GM19099 (cell line): ENCODE results near the gene NMBR.

Source experiments
- POLR2A ChIP-seq: IDR thresholded peaks from 3 replicates; pipeline ENCODE4 v1.6.1; 2011; ENCODE audit warnings: low read depth; ENCODE audit not compliant: insufficient read length; ENCODE audit errors: extremely low read depth

NMBR gene

DNA sequence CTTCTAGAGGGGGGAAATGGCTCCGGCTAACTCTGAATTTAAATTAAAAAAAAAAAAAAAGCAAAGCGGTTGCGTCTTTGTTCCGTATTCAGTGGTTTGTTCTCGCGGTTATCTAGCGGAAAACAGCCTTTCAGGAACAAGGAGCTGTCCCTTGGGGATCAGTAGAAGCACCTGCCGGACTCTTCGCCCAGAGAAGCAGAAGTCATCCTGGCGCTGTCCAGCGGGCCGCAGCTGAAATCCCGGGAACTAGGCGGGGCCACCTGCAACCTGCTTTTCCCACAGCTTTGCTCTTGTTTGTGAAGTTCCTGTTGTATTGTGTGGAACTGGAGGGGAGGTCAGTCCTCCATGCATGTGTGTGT lies 58.1 kb downstream of the NMBR start:
- no peak for TF ChIP-seq POLR2A

DNA sequence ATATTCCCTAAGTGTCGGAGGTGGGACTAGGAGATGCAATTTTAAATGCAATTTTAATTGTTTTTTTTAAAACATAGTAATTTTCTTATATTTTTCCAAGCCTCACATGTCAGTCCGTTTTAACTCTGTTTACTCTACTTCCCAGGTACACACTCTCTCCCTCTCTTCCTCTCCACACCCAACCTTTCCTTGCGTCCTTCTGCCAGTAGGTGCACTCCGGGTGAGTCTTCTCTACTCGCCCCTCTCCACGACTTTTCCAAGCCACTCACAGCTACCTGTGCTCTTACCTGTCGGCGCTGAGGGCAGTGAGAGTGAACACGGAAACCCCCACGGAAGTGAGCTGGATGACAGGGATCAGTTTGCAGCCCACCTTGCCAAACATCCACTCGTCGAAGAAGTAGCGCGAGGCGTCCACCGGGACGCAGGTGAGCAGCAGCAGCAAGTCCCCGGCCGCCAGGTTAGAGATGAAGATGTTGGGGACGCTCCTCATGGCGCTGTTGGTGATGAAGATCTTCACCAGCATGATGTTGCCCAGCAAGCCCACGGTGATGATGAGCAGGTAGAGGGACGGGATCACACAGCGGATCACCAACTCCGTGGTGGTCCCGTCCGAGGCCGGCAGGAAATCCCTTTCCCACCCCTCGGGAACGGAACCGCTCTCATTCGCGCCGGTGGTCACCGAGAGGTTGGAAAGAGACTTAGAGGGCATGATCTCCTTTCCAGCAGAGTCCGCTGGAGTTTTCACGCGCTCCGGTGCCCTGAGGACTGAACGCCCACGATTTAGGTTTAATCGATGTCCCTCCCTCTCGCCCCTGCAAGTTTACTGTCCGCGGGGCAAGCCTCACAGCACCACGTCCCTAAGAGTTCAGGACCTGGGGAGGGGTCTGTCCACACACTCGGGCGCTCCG lies 58.7 kb downstream of the NMBR start:
- no peak for TF ChIP-seq POLR2A

DNA sequence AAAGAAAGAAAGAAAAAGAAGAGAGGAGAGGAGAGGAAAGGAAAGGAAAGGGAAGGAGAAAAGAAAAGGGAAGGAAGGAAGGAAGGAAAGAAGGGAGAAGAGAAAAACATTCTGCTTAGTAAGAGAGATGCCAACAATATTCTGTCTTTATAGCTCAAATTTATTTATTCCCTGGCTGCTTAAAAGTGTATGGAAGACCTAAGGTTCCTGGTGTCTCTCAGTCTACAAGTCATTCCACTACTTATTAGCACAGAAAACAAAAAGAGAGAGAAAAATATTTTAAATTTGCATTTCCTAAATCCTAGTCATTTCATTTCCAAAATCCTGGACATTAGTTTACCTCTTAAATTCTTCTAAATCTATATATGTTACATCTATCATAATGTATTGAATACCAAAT lies 67.8 kb downstream of the NMBR start:
- no peak for TF ChIP-seq POLR2A

DNA sequence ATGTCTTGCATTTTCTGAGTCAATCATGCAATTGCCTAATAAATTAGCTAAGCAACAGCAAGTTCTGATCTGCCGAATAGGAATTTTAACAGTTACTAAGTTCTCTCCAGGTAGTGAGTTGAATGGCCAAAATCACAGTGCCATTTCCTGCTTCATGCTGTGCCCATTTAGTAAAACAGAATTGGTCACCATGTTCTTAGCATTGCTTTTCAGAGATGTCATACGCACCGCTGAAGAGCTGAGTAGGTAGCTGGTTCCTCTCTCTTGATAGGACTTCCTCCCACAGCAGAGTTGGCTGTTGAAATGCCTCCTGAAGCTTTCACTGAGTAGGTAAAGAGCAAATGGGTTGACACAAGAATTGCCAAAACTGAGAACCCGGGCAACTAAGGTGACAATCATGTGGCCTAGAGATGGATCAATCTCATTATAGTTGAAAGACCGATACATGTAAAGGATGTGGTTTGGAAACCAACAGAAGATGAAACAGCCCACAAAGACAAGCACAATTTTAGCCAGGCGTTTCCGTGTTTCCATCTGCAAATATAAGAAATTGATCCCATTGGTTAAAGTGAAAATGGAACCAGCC lies 71.3 kb downstream of the NMBR start:
- TF ChIP-seq POLR2A, result no peak

DNA sequence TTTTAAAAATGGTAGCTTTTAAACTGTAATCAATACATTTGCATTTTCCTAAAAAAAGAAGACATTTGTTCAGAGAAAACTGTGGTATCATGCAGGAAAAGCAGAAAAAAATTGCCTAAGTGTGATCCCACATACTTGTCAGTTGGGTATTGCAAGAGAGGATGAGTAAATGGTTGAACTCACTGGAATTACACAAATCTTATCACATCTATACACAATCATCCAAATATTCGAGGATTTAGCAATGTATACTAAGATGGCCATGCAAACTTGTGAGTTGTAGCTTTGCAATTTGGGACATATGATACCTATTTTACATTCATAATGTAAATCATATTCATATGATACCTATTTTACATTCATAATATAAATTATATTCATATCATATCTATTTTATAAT lies 72.4 kb downstream of the NMBR start:
- TF ChIP-seq POLR2A, result no peak

DNA sequence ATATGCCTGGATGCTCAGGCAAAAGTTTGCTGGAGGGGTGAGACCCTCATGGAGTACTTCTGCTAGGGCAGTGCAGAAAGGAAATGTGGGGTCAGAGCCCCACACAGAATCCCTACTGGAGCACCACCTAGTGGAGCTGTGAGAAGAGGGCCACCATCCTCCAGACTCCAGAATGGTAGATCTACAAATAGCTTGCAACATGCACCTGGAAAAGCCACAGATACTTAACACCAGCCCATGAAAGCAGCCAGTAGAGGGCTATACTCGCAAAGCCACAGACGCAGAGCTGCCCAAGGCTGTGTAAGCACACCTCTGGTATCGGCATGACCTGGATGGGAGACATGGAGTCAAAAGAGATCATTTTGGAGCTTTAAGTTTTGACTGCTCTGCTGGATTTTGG lies 74.9 kb downstream of the NMBR start:
- TF ChIP-seq POLR2A, result no peak

DNA sequence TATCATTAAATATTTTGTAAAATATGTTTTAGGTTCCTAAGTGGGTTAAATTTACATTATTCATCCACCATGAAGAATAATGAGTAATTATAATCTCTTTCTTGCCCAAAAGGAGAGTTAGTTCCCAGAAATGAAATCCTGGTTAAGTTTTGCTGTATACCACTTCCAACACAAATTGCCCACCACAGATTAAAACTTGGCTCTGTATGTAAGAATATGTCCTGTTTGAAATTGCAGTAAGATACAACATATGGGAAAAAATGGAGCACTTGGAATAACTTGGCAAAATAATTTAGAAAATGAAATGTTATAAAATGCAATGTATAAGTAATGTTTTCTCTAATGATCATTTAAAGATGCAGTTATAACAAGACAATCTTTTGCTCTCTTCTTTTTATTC lies 78.5 kb downstream of the NMBR start:
- TF ChIP-seq POLR2A, result no peak

DNA sequence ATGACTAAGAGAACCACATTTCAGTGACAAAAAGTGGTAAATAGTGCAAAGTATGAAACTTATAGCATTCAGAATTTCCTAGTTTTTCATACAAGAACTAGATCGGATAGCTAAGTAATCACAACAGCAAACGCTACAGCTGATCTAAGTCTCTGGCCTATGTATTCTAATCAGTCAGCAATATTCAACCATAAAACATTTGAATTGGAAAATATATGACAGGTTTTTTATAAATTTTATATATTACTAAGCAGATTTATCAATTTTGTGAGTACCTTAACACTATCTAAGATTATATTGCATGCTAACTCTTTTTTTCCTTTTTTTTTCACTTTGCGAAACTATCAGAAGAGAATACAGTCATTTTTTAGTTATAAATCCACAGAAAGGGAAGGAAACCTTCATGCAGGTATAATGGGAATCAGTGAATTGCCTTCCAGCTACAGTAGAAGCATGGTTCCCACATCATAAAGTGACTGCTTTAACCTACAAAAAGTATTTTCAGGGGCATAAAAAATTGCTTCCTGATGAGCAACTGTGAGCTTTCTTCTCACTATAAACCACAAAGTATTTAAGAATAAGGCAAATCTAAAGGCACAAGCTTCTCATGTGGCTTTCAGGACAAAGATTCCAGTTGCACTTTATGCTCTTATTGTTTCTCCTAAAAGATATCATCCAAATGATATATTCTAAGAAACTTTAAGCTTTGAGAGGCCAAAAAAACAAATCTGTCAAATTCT lies 88.2 kb downstream of the NMBR start:
- no peak for TF ChIP-seq POLR2A

DNA sequence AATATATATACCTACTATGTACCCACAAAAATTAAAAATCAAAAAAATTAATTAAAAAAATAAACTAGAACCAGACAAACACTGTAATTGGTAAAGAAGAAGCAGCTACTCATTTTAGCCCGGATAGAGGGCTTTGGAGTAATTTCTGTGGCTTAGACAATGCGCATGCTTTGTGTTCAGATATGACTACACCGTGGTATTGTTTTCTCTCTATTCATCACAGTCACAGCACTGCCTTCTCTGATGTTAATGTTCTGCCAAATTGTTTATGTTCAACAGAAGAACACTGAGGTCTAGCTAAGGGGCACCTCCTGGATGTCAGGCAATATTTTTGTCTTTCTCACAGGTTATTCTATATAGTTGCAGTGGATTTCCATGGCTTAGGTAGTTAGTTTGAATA lies 91.7 kb downstream of the NMBR start:
- TF ChIP-seq POLR2A, result no peak

DNA sequence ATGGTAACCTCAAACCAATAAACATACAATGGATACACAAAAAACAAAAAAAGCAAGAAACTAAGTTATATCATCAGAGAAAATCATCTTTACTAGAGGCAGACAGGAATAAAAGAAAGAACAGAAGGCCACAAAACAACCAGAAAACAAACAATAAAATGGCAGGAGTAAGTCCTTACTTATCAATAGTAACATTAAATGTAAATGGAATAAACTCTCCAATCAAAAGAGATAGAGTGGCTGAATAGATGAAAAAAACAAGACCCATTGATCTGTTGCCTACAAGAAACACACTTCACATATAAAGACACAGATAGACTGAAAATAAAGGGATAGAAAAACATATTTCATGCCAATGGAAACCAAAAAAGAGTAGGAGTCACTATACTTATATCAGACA lies 95.5 kb downstream of the NMBR start:
- no peak for TF ChIP-seq POLR2A

DNA sequence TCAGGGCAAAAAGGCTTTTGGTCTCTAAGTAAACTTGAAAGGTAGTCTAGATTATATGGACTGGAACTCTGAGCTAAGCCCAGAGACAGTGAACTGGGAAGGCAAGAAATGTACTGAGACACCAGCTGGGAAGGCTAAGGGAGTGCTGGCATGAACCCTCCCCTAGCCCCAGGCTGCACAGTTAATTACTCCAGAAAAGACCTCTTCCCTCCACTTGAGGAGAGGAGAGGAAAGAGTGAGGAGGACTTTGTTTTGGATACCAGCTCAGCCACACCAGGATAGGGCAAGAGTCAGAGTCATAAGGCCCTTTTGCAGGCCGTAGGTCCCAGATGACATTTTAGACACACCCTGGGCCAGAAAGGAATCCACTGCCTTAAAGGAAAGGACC lies 98.3 kb downstream of the NMBR start:
- no peak for TF ChIP-seq POLR2A

DNA sequence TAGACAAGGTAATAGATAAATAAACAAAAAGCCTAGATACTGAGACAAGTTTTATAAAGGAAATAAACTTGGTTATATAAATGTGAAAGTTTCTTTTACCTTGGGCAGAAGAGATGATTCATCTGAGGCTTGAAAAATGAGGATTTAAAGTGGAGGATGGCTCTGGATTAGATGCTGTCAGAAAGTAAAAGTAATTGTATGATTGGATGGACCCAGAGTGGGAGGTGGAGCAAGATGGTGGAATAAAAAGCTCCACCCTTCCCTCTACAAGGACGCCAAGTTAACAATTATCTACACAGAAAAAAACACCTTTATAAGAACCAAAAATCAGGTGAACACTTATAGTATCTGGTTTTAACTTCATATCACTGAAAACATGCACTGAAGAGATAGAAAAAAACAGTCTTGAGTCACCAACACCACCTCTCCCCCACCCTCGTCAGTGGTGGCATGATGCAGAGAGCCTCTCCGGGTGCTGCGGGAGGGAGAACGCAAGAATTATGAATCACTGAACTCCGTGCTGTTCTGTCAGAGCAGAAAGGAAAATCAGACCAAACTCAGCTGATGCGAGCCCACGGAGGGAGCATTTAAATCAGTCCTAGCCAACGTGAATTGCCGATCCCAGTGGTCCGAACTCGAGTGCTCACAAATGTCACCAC lies 98.9 kb downstream of the NMBR start:
- no peak for TF ChIP-seq POLR2A

DNA sequence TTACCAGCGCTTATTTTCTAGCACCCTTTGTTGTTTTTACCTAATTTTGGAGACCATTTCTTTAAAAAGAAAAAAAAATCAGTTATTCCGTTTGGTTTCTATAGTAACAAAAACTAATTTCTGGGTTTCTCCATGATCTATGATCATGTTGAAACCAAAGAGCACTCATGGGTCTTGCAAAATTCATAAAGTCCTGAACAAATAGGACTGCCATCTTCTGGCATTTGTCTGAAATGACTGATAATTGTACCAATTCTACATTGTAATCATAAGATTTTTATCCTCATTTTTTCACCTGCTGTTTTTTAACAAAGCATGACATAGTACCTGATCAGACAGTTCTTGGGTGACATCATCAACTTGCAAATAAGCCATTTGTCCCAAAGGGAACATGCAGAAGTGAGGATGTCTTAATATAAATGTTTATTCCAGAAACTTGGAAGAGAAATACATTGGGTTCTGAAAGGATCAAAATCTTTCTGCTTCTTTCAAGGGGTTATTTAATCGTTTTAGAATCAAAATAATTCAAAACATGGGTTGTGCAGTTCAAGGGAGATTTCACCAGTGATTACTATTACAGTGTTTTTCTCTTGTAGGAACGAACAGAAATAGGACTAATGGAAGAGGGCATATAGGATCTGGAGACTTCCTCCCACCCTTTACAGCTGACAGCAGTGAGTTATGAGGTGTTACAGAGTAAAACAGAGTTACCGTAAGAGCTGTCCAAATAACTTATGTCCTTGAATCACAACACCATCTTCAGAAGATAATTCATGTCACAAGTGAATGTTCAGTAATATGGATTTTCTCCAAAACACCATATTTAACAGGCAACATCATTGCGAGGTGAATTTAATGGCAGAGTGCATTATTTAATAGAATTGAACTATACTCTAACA lies 101.3 kb downstream of the NMBR start:
- TF ChIP-seq POLR2A, result no peak

DNA sequence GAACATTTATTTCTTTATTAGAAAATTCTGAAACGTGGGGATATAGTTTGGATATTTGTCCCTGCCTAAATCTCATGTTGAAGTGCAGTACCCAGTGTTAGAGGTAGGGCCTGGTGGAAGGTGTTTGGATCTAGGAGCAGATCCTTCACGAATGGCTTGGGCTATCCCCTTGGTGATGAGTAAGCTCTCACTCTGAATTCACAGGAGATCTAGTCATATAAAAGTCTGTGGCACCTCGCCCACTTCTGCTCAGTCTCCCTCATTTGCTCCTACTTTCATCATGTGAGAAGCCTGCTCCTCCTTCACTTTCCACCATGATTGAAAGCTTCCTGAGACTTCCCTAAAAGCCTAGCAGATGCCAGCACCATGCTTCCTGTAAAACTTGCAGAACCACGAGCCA lies 111.0 kb downstream of the NMBR start:
- TF ChIP-seq POLR2A, result no peak
